Upper lobe of left lung (tissue), 4 donors: ENCODE results near the gene UVSSA.

Source experiments
- POLR2A ChIP-seq, 4 donors: fragments of 450-650 bp; IDR thresholded peaks; one replicate each; pipeline ENCODE4 v1.5.1; 2016 to 2017; ENCODE audit warnings: antibody characterized with exemption in 4 of 4, mild to moderate bottlenecking in 2 of 4
- POLR2AphosphoS5 ChIP-seq, 2 donors: sonication (generic); formaldehyde crosslinking; IDR thresholded peaks; one replicate each; pipeline ENCODE4 v1.5.1; 2017; ENCODE audit warnings: antibody characterized with exemption in 2 of 2
- TF ChIP-seq, protein P1 (sequence below), 6 experiments: fragments of 450-650 bp in 4 of 6; fragments of 200-600 bp in 2 of 6; sonication (generic) in 2 of 6; IDR thresholded peaks; one replicate each; pipeline ENCODE4 v1.5.1; 2016 to 2019; ENCODE audit warnings: antibody characterized with exemption in 6 of 6

DNA sequence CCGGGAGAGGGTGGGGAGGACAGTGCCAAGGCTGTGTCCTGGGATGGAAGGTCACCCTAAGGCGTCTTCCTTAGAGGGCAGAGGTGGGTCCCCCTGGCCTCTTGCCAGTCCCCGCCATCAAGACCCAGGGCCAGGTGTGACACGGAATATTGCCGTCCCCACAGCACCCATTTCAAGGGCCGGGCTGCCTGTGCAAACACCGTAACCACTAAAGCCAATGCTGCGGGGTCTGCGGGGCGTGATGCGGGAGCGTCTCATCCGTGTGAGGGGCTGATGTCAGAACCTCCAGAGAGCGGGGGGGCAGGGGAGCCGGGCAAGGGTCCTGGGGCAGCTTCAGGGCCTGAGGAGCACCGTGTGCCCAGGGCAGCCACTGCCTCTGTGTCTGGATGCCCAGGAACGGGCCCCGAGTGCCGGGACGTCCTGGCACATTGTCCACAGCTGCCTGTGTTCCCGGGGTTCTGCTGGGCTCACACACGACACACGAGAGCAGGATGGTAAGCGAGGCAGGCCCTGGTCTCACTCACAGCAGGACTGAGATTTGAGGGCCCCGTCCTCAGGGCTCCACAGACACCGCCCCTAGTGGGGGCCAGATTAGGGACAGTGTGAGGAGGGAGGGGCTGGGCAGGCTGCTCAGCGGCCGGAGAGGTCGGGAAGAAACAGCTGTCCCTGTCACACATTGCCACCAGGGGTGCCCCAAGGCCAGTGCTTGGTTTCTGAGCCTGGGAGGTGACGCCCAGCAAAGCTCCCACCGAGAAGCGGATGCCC is 30.0 kb downstream of the UVSSA start:
- TF ChIP-seq, protein P1, sequence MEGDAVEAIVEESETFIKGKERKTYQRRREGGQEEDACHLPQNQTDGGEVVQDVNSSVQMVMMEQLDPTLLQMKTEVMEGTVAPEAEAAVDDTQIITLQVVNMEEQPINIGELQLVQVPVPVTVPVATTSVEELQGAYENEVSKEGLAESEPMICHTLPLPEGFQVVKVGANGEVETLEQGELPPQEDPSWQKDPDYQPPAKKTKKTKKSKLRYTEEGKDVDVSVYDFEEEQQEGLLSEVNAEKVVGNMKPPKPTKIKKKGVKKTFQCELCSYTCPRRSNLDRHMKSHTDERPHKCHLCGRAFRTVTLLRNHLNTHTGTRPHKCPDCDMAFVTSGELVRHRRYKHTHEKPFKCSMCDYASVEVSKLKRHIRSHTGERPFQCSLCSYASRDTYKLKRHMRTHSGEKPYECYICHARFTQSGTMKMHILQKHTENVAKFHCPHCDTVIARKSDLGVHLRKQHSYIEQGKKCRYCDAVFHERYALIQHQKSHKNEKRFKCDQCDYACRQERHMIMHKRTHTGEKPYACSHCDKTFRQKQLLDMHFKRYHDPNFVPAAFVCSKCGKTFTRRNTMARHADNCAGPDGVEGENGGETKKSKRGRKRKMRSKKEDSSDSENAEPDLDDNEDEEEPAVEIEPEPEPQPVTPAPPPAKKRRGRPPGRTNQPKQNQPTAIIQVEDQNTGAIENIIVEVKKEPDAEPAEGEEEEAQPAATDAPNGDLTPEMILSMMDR (IDR thresholded peaks at IDR 0.05) = no peak
- TF ChIP-seq POLR2AphosphoS5 (IDR thresholded peaks at IDR 0.05) = no peak
- no peak for TF ChIP-seq POLR2A (IDR thresholded peaks at IDR 0.05)
